ENCODE measurements around the gene GET3. TPM values are rescaled to one million over a fixed set of nuclear protein-coding genes. Genes with fewer than 3 reads are reported as not detected.

Gene GET3
- total RNA-seq, 2 donors from 2014 or later: 48.9 to 70.8 TPM

DNA sequence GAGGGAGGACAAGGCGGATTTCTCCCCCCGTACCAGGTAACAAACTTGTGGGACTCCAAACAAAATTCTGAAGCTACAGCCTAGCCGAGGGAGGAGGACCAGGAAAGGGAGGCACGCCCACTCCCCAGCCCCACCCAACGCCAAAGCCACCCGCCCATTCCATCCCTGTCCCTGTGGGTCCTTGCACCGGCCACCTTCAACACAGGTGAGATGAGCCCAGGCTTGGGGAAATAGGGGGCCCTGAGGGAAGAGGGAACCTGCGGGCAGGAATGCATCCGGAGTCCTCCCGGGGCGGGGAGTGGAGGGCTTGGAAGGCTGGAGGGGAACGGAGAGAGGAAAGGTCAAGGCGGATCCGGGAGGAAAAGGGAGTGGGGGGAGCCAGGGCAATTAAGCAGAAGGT, 14.3 kb downstream of the GET3 start, which contains the start of gene BEST2:
Gene BEST2 (plus strand): TSS at position 157 of the 400 bp plus-strand sequence. CDS start 802 bp downstream, outside the sequence.
- Mint-ChIP-seq H3K27me3 (peaks cover 8 to 22% of the 10 kb centered on the region in 2 donors), H3K4me3 (no peak within 1 kb of the TSS), H3K9me3 (no peaks in the 10 kb centered on the region), H3K36me3 (peaks cover 12% of the 10 kb centered on the region), H3K4me1 (ENCODE audit: low read depth in 2 of 2) (peaks cover 9 to 11% of the 10 kb centered on the region in 2 donors), H3K27ac (no peak within 1 kb of the TSS)
- DNase-seq (ENCODE audit: low spot score) (no peak), ATAC-seq (no peak)

DNA sequence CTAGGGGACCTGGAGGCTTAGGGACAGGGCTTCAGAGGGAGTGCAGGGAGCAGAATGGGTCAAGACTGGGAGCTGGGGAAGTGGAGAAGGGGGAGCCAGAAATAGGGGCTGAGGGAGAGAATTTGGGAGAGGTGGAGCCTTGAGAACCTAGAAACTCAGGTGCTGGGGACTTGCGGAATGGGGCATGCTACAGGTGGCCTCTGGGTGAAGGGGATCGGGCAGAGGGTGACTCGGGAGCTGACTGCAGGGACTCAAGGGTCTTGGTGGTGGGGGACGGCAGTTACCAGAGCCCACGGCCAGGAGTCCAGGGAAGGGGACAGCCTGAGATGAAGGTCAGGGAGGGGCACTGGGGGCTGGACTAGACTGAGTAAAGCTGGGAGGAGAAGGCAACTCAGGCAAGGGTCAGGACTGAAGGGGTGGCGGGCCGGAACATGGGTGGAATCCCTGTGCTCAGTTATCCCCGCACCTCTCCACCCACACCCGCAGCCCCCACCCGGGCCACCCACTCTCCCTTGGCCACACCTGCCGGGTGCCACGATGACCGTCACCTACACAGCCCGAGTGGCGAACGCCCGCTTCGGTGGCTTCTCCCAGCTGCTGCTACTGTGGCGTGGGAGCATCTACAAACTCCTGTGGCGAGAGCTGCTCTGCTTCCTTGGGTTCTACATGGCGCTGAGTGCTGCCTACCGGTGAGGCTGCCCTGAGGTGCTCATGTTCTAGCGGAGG, 14.9 kb downstream of the GET3 start:
- DNase-seq (ENCODE audit: low spot score): no peak
- H3K27me3 Mint-ChIP-seq: peaks cover 8 to 22% of the 10 kb centered on the region in 2 donors
- H3K4me1 Mint-ChIP-seq (ENCODE audit: low read depth in 2 of 2): peaks cover 9 to 11% of the 10 kb centered on the region in 2 donors
- H3K27ac Mint-ChIP-seq: no peak overlapping the region
- H3K9me3 Mint-ChIP-seq: no peaks in the 10 kb centered on the region
- peaks cover 12% of the 10 kb centered on the region for H3K36me3 Mint-ChIP-seq
- ATAC-seq: no peak
- no peak overlapping the region for H3K4me3 Mint-ChIP-seq

DNA sequence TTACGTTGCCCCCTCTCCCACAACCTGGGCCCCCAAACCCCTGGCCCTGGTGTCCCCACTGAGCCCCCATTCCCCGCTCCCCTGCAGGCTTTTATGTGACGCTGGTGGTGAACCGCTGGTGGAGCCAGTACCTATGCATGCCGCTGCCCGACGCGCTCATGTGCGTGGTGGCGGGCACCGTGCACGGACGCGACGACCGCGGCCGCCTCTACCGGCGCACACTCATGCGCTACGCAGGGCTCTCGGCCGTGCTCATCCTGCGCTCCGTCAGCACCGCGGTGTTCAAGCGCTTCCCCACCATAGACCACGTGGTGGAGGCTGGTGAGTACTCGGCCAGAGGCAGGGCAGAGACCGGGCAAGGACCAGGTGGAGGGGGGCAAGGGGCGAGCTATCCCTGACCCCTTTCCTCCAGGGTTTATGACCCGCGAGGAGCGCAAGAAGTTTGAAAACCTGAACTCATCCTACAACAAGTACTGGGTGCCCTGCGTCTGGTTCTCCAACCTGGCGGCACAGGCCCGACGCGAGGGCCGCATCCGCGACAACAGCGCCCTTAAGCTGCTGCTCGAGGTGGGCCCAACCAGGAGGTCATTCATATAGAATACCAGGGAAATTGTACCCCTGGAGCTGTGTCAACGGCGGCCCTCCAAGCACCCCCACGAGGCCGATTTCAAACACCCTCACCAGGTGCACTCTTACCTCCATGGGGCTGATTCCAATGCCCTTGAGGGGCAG, 17.3 kb downstream of the GET3 start:
- Mint-ChIP-seq H3K27me3 (peaks cover 8 to 22% of the 10 kb centered on the region in 2 donors), H3K27ac (no peak overlapping the region), H3K4me3 (no peak overlapping the region), H3K36me3 (no peaks in the 10 kb centered on the region), H3K9me3 (no peaks in the 10 kb centered on the region), H3K4me1 (ENCODE audit: low read depth in 2 of 2) (peaks cover 9 to 11% of the 10 kb centered on the region in 2 donors)
- no peak for ATAC-seq
- DNase-seq (ENCODE audit: low spot score): no peak

DNA sequence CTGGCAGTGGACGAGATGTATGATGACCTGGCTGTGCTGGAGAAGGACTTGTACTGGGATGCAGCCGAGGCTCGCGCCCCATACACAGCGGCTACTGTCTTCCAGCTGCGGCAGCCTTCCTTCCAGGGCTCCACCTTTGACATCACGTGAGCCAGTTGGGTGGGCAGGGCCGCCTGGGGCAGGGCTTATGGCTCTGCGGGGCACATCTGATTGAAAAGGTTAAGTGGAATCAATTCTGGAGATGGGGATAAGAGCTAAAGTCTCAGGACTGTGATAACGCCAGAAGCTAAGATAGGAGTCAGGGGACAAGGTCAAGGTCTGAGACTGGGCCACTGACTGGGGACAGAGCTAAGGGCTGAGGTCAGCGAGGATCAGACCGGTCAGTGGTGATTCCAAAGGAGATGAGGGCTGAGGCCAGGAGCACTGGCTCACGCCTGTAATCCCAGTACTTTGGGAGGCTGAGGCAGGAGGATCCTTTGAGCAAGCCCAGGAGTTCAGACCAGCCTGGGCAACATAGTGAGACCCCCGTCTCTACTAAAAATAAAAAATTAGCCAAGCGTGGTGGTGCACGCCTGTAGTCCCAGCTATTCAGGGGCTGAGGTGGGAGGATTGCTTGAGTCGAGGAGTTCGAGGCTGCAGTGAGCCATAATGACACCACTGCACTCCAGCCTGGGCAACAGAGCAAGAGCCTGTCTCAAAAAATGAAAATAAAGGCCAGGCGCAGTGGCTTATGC, 19.0 kb downstream of the GET3 start:
- H3K4me1 Mint-ChIP-seq (ENCODE audit: low read depth in 2 of 2): peaks cover 5 to 6% of the 10 kb centered on the region in 2 donors
- H3K4me3 Mint-ChIP-seq: no peak overlapping the region
- no peaks in the 10 kb centered on the region for H3K36me3 Mint-ChIP-seq
- H3K27me3 Mint-ChIP-seq: peaks cover 0 to 12% of the 10 kb centered on the region in 2 donors
- H3K9me3 Mint-ChIP-seq: no peaks in the 10 kb centered on the region
- DNase-seq (ENCODE audit: low spot score) (no peak), ATAC-seq (no peak)
- H3K27ac Mint-ChIP-seq: no peak overlapping the region

DNA sequence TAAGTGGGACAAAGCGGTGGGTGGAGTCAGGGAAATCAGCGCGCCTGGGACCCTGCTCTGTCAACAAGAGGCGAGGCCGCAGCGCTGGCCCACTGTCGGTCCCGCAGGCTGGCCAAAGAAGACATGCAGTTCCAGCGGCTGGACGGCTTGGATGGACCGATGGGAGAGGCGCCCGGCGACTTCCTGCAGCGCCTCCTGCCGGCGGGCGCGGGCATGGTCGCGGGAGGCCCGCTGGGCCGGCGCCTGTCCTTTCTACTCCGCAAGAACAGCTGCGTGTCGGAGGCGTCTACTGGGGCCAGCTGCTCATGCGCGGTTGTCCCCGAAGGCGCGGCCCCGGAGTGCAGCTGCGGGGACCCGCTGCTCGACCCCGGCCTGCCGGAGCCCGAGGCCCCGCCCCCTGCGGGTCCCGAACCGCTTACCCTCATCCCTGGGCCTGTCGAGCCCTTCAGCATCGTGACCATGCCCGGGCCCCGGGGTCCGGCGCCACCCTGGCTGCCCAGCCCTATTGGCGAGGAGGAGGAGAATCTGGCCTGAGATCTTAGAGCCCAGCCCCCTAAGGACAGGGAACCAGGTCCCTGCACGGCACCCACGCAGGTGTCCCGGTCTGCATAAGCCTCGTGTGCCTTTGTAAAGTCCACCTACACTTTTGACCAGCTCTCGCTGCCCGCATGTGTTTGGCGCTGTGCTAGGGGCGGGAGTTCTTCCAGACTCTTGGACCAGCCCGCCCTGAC, 20.4 kb downstream of the GET3 start:
- H3K27ac Mint-ChIP-seq: no peak overlapping the region
- peaks cover 0 to 8% of the 10 kb centered on the region in 2 donors for H3K27me3 Mint-ChIP-seq
- ATAC-seq (peak; percentile 83 to 86), DNase-seq (ENCODE audit: low spot score) (peak; percentile 83)
- no peaks in the 10 kb centered on the region for H3K36me3 Mint-ChIP-seq
- no peak overlapping the region for H3K4me3 Mint-ChIP-seq
- H3K9me3 Mint-ChIP-seq: no peaks in the 10 kb centered on the region
- peaks cover 5 to 6% of the 10 kb centered on the region in 2 donors for H3K4me1 Mint-ChIP-seq (ENCODE audit: low read depth in 2 of 2)

DNA sequence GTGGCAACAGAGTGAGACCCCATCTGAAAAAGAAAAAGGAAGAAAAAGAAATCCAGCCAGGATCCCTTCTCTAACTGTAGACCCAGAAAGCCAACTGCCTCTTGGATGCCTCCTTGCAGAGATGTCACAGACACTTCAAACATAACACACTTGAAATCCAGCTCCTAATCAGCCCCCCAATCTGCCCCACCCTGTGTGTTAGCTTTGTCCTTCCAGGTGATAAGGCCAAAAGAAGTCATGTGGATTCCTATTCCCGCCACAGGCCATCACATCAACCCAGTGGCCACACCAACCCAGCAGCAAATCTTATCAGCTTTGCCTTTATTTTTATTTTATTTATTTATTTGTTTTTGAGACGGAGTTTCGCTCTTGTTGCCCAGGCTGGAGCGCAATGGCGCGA, 22.4 kb downstream of the GET3 start:
- ATAC-seq (no peak), DNase-seq (ENCODE audit: low spot score) (no peak)
- Mint-ChIP-seq H3K36me3 (no peaks in the 10 kb centered on the region), H3K4me3 (no peak overlapping the region), H3K27ac (no peak overlapping the region), H3K4me1 (ENCODE audit: low read depth in 2 of 2) (peaks cover 5 to 6% of the 10 kb centered on the region in 2 donors), H3K9me3 (no peaks in the 10 kb centered on the region), H3K27me3 (peaks cover 0 to 3% of the 10 kb centered on the region in 2 donors)

DNA sequence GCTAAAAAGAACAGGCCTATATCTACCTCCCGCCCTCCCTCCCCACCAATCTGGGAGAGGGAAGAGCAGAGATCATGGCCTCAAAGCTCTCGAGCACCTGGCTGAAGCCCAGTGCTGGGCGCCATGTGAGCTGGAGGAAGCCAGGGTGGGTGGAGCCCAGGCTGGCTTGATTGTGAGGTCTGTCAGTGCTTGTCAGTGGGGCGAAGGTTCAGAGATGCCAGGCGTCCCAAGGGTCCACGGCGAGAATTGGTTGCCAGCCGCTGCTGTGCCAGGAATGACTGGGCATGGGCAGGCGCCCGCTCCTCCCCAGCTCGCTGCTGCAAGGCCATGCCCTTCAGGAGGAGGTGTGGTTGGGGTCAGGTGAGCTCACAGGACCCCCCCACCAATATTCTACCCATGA, 25.8 kb downstream of the GET3 start:
- peaks cover 3 to 5% of the 10 kb centered on the region in 2 donors for H3K4me1 Mint-ChIP-seq (ENCODE audit: low read depth in 2 of 2)
- no peaks in the 10 kb centered on the region for H3K9me3 Mint-ChIP-seq
- ATAC-seq: no peak

DNA sequence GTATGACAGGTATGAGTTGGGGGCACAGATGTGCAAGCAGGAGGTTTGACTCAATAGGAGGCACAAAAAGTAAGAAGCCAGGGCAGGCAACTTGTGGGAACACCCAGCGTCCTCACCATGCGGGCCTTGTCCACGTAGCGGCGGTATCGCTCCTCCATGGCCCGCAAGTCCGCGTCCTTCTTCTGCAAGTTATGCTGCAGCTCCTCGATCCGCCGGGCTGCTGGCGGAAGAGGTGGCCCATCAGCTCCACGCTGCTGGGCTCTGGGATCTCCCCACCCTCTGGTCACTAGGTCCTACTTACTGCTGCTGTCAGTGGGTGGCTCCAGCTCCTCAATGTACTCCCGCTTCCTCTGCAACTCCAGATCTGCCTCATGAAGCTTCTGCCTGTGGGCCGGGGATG, 27.4 kb downstream of the GET3 start:
- no peak for DNase-seq (ENCODE audit: low spot score)
- ATAC-seq: no peak
- Mint-ChIP-seq H3K36me3 (no peaks in the 10 kb centered on the region), H3K9me3 (no peaks in the 10 kb centered on the region), H3K27me3 (no peaks in the 10 kb centered on the region), H3K4me3 (no peak overlapping the region), H3K27ac (no peak overlapping the region), H3K4me1 (ENCODE audit: low read depth in 2 of 2) (peaks cover 3 to 5% of the 10 kb centered on the region in 2 donors)

More for the DNA sequence above, 25.8 kb downstream of the GET3 start:
- Mint-ChIP-seq H3K27ac (no peak overlapping the region), H3K27me3 (no peaks in the 10 kb centered on the region), H3K4me3 (no peak overlapping the region), H3K36me3 (no peaks in the 10 kb centered on the region)
- DNase-seq (ENCODE audit: low spot score): no peak

DNA sequence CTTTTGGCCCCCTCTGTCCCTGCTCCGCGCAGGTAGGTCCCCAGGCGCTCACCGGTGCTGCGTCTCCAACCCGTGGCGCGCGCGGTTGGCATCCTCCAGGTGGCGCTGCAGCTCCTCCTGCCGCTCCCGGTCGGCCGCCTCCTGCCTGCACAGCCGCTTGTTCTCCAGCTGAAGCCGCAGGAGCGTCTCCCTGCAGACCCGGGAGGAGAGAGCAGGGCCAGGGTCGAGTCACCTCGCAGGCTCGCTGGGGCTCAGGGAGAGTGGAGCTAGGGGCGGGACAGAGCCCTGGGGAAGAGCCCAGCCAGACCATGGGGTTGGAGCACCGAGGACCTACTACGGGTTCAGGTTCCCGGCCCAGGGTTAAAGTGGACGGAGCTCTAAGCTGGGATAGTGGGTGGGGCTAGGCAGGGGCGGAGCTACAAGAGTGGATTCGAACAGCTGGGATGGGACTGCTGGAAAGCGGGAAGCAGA, 28.8 kb downstream of the GET3 start:
- no peak overlapping the region for H3K27ac Mint-ChIP-seq
- DNase-seq (ENCODE audit: low spot score) (peak; percentile 84), ATAC-seq (peak; percentile 81 to 90)
- no peaks in the 10 kb centered on the region for H3K4me1 Mint-ChIP-seq (ENCODE audit: low read depth in 2 of 2)
- no peaks in the 10 kb centered on the region for H3K36me3 Mint-ChIP-seq
- no peaks in the 10 kb centered on the region for H3K27me3 Mint-ChIP-seq
- H3K9me3 Mint-ChIP-seq: no peaks in the 10 kb centered on the region
- H3K4me3 Mint-ChIP-seq: peak overlapping the region; percentile 27

DNA sequence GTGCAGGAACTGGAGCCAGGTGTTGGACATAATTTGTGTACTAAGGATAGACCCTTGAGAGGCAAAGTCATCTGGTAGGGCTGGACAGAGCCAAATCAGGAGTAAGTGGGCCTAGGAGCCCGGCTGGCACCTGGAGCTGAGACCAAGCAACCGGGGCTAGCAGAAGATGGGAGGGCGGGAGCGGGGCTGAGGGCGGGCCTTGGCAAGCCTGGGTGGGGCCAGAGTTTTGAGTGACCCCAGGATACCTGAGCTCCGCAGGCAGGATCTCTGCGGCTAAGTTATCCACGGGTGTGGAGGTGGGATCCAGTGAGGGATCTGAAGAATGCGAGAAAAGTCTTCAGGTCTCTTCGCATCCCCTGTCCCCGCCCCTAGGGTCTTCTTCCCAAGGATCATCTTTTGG, 29.9 kb downstream of the GET3 start:
- Mint-ChIP-seq H3K27me3 (no peaks in the 10 kb centered on the region), H3K4me1 (ENCODE audit: low read depth in 2 of 2) (no peaks in the 10 kb centered on the region), H3K36me3 (no peaks in the 10 kb centered on the region), H3K27ac (no peak overlapping the region), H3K4me3 (no peak overlapping the region), H3K9me3 (no peaks in the 10 kb centered on the region)
- ATAC-seq (no peak), DNase-seq (ENCODE audit: low spot score) (no peak)

DNA sequence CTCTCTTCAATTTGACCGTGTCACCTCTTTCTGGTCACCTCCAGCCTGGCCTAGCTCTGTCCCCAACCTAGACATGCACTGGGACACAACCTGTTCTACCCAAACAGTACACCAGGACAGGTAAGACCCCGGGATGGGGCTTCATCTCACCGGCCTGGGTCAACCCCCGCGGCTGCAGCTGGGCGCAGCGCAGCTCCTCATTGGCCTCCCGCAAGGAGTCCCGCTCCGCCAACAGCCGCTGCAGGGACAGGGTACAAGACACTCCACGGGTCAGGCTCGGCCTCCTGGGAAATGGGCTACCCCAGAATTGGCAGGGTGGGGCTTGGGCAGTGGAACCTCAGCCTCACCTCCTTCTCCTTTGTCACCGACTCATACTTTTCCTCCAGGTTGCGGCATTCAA, 30.4 kb downstream of the GET3 start:
- ATAC-seq: no peak
- Mint-ChIP-seq H3K4me3 (no peak overlapping the region), H3K36me3 (no peaks in the 10 kb centered on the region), H3K9me3 (no peaks in the 10 kb centered on the region), H3K27me3 (no peaks in the 10 kb centered on the region), H3K27ac (no peak overlapping the region), H3K4me1 (ENCODE audit: low read depth in 2 of 2) (no peaks in the 10 kb centered on the region)
- DNase-seq (ENCODE audit: low spot score): no peak

DNA sequence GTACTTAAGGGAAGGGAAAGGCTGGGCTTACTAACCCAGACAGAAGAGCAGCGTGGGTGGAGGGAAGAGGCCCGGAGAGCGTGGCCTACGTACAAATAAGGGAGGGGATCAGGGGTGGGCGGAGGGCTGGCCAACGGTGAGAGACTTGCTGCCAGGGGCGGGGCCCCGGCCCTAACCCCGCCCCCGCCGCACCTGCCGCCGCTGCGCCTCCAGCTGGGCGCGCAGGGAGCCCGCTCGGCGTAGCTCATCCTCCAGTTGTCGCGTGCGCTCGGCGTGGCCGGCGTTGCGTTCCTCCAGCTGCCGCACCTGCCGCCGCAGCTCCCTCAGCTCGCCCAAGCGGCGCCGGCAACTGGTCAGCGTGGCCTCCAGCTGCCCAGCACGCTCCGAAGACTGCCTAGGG, 32.4 kb downstream of the GET3 start:
- Mint-ChIP-seq H3K27me3 (no peaks in the 10 kb centered on the region), H3K4me3 (no peak overlapping the region), H3K27ac (no peak overlapping the region)

DNA sequence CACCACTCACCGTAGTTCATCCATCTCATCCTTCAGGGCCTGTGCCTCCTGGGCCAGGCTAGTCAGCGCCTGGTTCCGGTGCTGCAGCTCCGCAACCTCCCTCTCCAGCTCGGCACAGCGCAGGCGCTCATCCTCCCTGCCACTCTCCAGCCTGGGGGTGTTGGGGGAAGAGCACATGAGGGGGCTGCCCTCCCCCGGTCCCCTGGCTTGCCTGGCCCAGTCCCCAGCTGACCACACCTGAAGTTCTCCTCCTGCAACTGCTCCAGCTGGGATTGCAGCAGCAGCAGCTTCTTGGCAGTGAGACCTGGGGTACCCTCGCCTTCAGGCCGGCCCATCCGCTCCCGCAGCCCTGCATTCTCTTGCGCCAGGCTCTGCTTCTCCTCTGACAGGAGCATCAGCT, 33.6 kb downstream of the GET3 start:
- H3K27me3 Mint-ChIP-seq: no peaks in the 10 kb centered on the region
- H3K9me3 Mint-ChIP-seq: no peaks in the 10 kb centered on the region
- H3K4me1 Mint-ChIP-seq (ENCODE audit: low read depth in 2 of 2): peaks cover 6% of the 10 kb centered on the region in 2 donors
- no peaks in the 10 kb centered on the region for H3K36me3 Mint-ChIP-seq
- H3K27ac Mint-ChIP-seq: no peak overlapping the region
- no peak overlapping the region for H3K4me3 Mint-ChIP-seq
- ATAC-seq: no peak
- DNase-seq (ENCODE audit: low spot score): no peak

More for the DNA sequence above, 32.4 kb downstream of the GET3 start:
- DNase-seq (ENCODE audit: low spot score): no peak
- Mint-ChIP-seq H3K36me3 (no peaks in the 10 kb centered on the region), H3K4me1 (ENCODE audit: low read depth in 2 of 2) (peaks cover 6% of the 10 kb centered on the region in 2 donors), H3K9me3 (no peaks in the 10 kb centered on the region)
- ATAC-seq: peak in 1 of 2 donors; percentile 25

All from natural killer cell treated with Interleukin-12 subunit alpha and Interleukin-12 subunit beta and Interleukin-15 and Interleukin-18, amount 100 ng/mL, for 72 hours (primary cell).